Measurements from ENCODE around the gene SH3BP1. TPM values are rescaled to one million over a fixed set of nuclear protein-coding genes. Genes with fewer than 3 reads are reported as not detected.

The SH3BP1 gene
- total RNA-seq, 1 donor from 2014 or later = 34.1 TPM

- Histone ChIP-seq H3K27me3 (no peaks in the 10 kb centered on the region), H3K4me3 (no peak overlapping the region), H3K36me3 (peaks cover 0 to 27% of the 10 kb centered on the region in 2 donors), H3K4me1 (peaks cover 9% of the 10 kb centered on the region), H3K9me3 (no peaks in the 10 kb centered on the region), H3K27ac (no peak overlapping the region)
- no peak for DNase-seq (ENCODE audit: extremely low spot score in 2 of 2)
- intact Hi-C loops (cut with DNase I) = no loop called here
- TF ChIP-seq CTCF (IDR thresholded peaks at IDR 0.05) (no peak), POLR2AphosphoS5 (IDR thresholded peaks at IDR 0.05; ENCODE audit: insufficient read depth in 1 of 2, low read depth in 1 of 2) (no peak), POLR2A (IDR thresholded peaks at IDR 0.05) (no peak)
Observed at GRCh38 chr22:37618072-37618656, 21.3 kb upstream of the SH3BP1 start.

GRCh38 chr22:37618674-37619073, 20.8 kb upstream of the SH3BP1 start:
- no peak for TF ChIP-seq POLR2A (IDR thresholded peaks at IDR 0.05)
- no peak for TF ChIP-seq POLR2AphosphoS5 (IDR thresholded peaks at IDR 0.05; ENCODE audit: insufficient read depth in 1 of 2, low read depth in 1 of 2)
- TF ChIP-seq CTCF (IDR thresholded peaks at IDR 0.05) = no peak
- Histone ChIP-seq H3K9me3 (no peaks in the 10 kb centered on the region), H3K4me3 (no peak overlapping the region), H3K36me3 (peaks cover 0 to 27% of the 10 kb centered on the region in 2 donors), H3K27me3 (no peaks in the 10 kb centered on the region), H3K27ac (no peak overlapping the region), H3K4me1 (peaks cover 9% of the 10 kb centered on the region)
- intact Hi-C loops (cut with DNase I) = no loop called here
- no peak for DNase-seq (ENCODE audit: extremely low spot score in 2 of 2)

- Histone ChIP-seq H3K4me1 (peaks cover 15% of the 10 kb centered on the region), H3K36me3 (peaks cover 0 to 27% of the 10 kb centered on the region in 2 donors), H3K9me3 (no peaks in the 10 kb centered on the region), H3K27me3 (no peaks in the 10 kb centered on the region), H3K4me3 (no peak overlapping the region), H3K27ac (no peak overlapping the region)
- no peak for TF ChIP-seq CTCF (IDR thresholded peaks at IDR 0.05)
- no peak for TF ChIP-seq POLR2A (IDR thresholded peaks at IDR 0.05)
- TF ChIP-seq POLR2AphosphoS5 (IDR thresholded peaks at IDR 0.05; ENCODE audit: insufficient read depth in 1 of 2, low read depth in 1 of 2) = no peak
- no peak for DNase-seq (ENCODE audit: extremely low spot score in 2 of 2)
- intact Hi-C loops (cut with DNase I) = no loop called here
Observed at GRCh38 chr22:37619991-37620390, 19.5 kb upstream of the SH3BP1 start.

- H3K4me3 ChIP-seq = no peak overlapping the region
- TF ChIP-seq POLR2A (IDR thresholded peaks at IDR 0.05) = no peak
- TF ChIP-seq POLR2AphosphoS5 (IDR thresholded peaks at IDR 0.05; ENCODE audit: insufficient read depth in 1 of 2, low read depth in 1 of 2) = no peak
- no peak for TF ChIP-seq CTCF (IDR thresholded peaks at IDR 0.05)
- H3K9me3 ChIP-seq = no peaks in the 10 kb centered on the region
- intact Hi-C loops (cut with DNase I) = no loop called here
- no peak overlapping the region for H3K27ac ChIP-seq
- H3K36me3 ChIP-seq = peaks cover 0 to 17% of the 10 kb centered on the region in 2 donors
- H3K27me3 ChIP-seq = no peaks in the 10 kb centered on the region
- DNase-seq (ENCODE audit: extremely low spot score in 2 of 2) = no peak
- peaks cover 27% of the 10 kb centered on the region for H3K4me1 ChIP-seq
Observed at GRCh38 chr22:37621352-37621860, 18.1 kb upstream of the SH3BP1 start.
